Neural cell (in vitro differentiated cells): ENCODE data around the gene HLA-DQA1. TPM values are rescaled to one million over a fixed set of nuclear protein-coding genes. Genes with fewer than 3 reads are reported as not detected.

Experiments used
- H2AFZ ChIP-seq: fragments of 200-600, 300-800 bp; sonication (generic), shearing (Covaris generic); 2 replicates; pipeline ENCODE4 v1.6.0; 2014; ENCODE audit warnings: low read depth, mild to moderate bottlenecking, antibody characterized with exemption, low read length, moderate library complexity
- H3F3A ChIP-seq: fragments of 200-600 bp; shearing (Covaris generic); 2 replicates; pipeline ENCODE4 v1.6.1; 2016; ENCODE audit warnings: mild to moderate bottlenecking, moderate library complexity, mixed read lengths, antibody characterized with exemption, low read length; ENCODE audit not compliant: insufficient read depth, poor library complexity, severe bottlenecking
- H3K27ac ChIP-seq: fragments of 200-600, 300-800 bp; sonication (generic), shearing (Covaris generic); 2 replicates; pipeline ENCODE4 v1.5.1; 2014; ENCODE audit warnings: mild to moderate bottlenecking, low read length, moderate library complexity
- H3K27me3 ChIP-seq: fragments of 300-800, 200-600 bp; sonication (generic), shearing (Covaris generic); 2 replicates; pipeline ENCODE4 v1.6.0; 2014; ENCODE audit warnings: mild to moderate bottlenecking, low read depth, low read length, moderate library complexity; ENCODE audit not compliant: insufficient read depth
- H3K36me3 ChIP-seq: fragments of 300-800, 200-600 bp; sonication (generic), shearing (Covaris generic); 2 replicates; pipeline ENCODE4 v1.5.1; 2014; ENCODE audit warnings: mild to moderate bottlenecking, antibody characterized with exemption, low read length, moderate library complexity; ENCODE audit not compliant: insufficient read depth
- H3K4me2 ChIP-seq: fragments of 300-800, 200-600 bp; sonication (generic), shearing (Covaris generic); 2 replicates; pipeline ENCODE4 v1.6.0; 2014; ENCODE audit warnings: mild to moderate bottlenecking, low read length
- H3K4me3 ChIP-seq: fragments of 300-800, 200-600 bp; sonication (generic), shearing (Covaris generic); 2 replicates; pipeline ENCODE4 v1.5.1; 2014; ENCODE audit warnings: mild to moderate bottlenecking, low read length, moderate library complexity
- H3K79me2 ChIP-seq: fragments of 200-600 bp; shearing (Covaris generic); replicated peaks from 2 replicates; pipeline ENCODE4 v1.6.0; 2014; ENCODE audit warnings: mild to moderate bottlenecking, low read length, moderate library complexity; ENCODE audit not compliant: insufficient read depth
- H3K9ac ChIP-seq: fragments of 300-800, 200-600 bp; sonication (generic), shearing (Covaris generic); 2 replicates; pipeline ENCODE4 v1.6.1; 2016; ENCODE audit warnings: mild to moderate bottlenecking, low read length, mixed read lengths
- H3K9me2 ChIP-seq: fragments of 200-600 bp; shearing (Covaris generic); 2 replicates; pipeline ENCODE4 v1.6.1; 2016; ENCODE audit warnings: mild to moderate bottlenecking, low read length, mixed read lengths; ENCODE audit not compliant: insufficient read depth
- H3K9me3 ChIP-seq: fragments of 200-600, 300-800 bp; sonication (generic), shearing (Covaris generic); 2 replicates; pipeline ENCODE4 v1.6.1; 2016; ENCODE audit warnings: mild to moderate bottlenecking, mixed run types, low read length, moderate library complexity, mixed read lengths
- H4K20me1 ChIP-seq: fragments of 200-600 bp; shearing (Covaris generic); 2 replicates; pipeline ENCODE4 v1.6.1; 2016; ENCODE audit warnings: mild to moderate bottlenecking, mixed run types; ENCODE audit not compliant: insufficient read depth
- CTCF ChIP-seq: fragments of 450-650 bp; IDR thresholded peaks from 2 replicates; pipeline ENCODE4 v1.5.1; 2014; ENCODE audit warnings: antibody characterized with exemption, mild to moderate bottlenecking, moderate library complexity; ENCODE audit not compliant: poor library complexity, severe bottlenecking
- EP300 ChIP-seq: fragments of 450-650 bp; conservative IDR thresholded peaks from 2 replicates; pipeline ENCODE4 v1.6.1; 2014; ENCODE audit warnings: antibody characterized with exemption, mild to moderate bottlenecking, moderate library complexity; ENCODE audit not compliant: poor library complexity, severe bottlenecking
- EZH2 ChIP-seq: fragments of 200-600, 300-800 bp; shearing (Covaris generic), sonication (generic); IDR thresholded peaks from 2 replicates; pipeline ENCODE4 v1.6.1; 2014; ENCODE audit warnings: antibody characterized with exemption, low read length, borderline replicate concordance, mild to moderate bottlenecking; ENCODE audit not compliant: insufficient read depth, poor library complexity, severe bottlenecking
- MXI1 ChIP-seq: fragments of 450-650 bp; conservative IDR thresholded peaks from 2 replicates; pipeline ENCODE4 v1.6.1; 2014; ENCODE audit warnings: antibody characterized with exemption, mild to moderate bottlenecking; ENCODE audit not compliant: poor library complexity, severe bottlenecking
- POLR2AphosphoS5 ChIP-seq: IDR thresholded peaks from 2 replicates; pipeline ENCODE4 v1.6.1; 2012
- RAD21 ChIP-seq: fragments of 450-650 bp; conservative IDR thresholded peaks from 2 replicates; pipeline ENCODE4 v1.6.1; 2014; ENCODE audit warnings: antibody characterized with exemption, mild to moderate bottlenecking, moderate library complexity
- SMC3 ChIP-seq: fragments of 450-650 bp; conservative IDR thresholded peaks from 2 replicates; pipeline ENCODE4 v1.6.1; 2014; ENCODE audit warnings: antibody characterized with exemption, mild to moderate bottlenecking, moderate library complexity; ENCODE audit not compliant: poor library complexity
- TAF1 ChIP-seq: IDR thresholded peaks from 2 replicates; pipeline ENCODE4 v1.6.1; 2012; ENCODE audit warnings: low read depth
- polyA plus RNA-seq: library from polyadenylated mRNA; depleted of rRNA; stranded (reverse); fragments of >200 nt; gene quantifications from 2 replicates; pipeline ENCODE4 v1.2.3, GENCODE V29; 2014
- TF ChIP-seq, protein P1 (sequence below): IDR thresholded peaks from 2 replicates; pipeline ENCODE4 v1.6.1; 2012; ENCODE audit warnings: borderline replicate concordance

Gene HLA-DQA1
- polyA plus RNA-seq, 1 donor from 2014 or later: not detected

GRCh38 chr6:32614366-32615081 lies 22.7 kb upstream of the HLA-DQA1 start:
- Histone ChIP-seq H2AFZ (no peak overlapping the region), H3K9ac (no peak overlapping the region), H3K9me3 (no peaks in the 10 kb centered on the region), H3K27me3 (no peaks in the 10 kb centered on the region), H3K4me2 (no peak overlapping the region), H3F3A (no peaks in the 10 kb centered on the region), H4K20me1 (no peaks in the 10 kb centered on the region), H3K4me3 (no peak overlapping the region), H3K9me2 (no peaks in the 10 kb centered on the region), H3K79me2 (no peaks in the 10 kb centered on the region), H3K27ac (no peak overlapping the region), H3K36me3 (no peaks in the 10 kb centered on the region)
- no peak for TF ChIP-seq TAF1
- no peak for TF ChIP-seq POLR2AphosphoS5
- no peak for TF ChIP-seq MXI1
- TF ChIP-seq SMC3: no peak
- TF ChIP-seq RAD21: no peak
- TF ChIP-seq EP300: no peak
- no peak for TF ChIP-seq CTCF
- TF ChIP-seq, protein P1, sequence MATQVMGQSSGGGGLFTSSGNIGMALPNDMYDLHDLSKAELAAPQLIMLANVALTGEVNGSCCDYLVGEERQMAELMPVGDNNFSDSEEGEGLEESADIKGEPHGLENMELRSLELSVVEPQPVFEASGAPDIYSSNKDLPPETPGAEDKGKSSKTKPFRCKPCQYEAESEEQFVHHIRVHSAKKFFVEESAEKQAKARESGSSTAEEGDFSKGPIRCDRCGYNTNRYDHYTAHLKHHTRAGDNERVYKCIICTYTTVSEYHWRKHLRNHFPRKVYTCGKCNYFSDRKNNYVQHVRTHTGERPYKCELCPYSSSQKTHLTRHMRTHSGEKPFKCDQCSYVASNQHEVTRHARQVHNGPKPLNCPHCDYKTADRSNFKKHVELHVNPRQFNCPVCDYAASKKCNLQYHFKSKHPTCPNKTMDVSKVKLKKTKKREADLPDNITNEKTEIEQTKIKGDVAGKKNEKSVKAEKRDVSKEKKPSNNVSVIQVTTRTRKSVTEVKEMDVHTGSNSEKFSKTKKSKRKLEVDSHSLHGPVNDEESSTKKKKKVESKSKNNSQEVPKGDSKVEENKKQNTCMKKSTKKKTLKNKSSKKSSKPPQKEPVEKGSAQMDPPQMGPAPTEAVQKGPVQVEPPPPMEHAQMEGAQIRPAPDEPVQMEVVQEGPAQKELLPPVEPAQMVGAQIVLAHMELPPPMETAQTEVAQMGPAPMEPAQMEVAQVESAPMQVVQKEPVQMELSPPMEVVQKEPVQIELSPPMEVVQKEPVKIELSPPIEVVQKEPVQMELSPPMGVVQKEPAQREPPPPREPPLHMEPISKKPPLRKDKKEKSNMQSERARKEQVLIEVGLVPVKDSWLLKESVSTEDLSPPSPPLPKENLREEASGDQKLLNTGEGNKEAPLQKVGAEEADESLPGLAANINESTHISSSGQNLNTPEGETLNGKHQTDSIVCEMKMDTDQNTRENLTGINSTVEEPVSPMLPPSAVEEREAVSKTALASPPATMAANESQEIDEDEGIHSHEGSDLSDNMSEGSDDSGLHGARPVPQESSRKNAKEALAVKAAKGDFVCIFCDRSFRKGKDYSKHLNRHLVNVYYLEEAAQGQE: no peak
- TF ChIP-seq EZH2: no peak

- Histone ChIP-seq H3K4me3 (no peak overlapping the region), H2AFZ (no peak overlapping the region), H3K36me3 (no peaks in the 10 kb centered on the region), H3K4me2 (no peak overlapping the region), H3K79me2 (no peaks in the 10 kb centered on the region), H3K27ac (no peak overlapping the region), H4K20me1 (no peaks in the 10 kb centered on the region), H3K9me2 (no peaks in the 10 kb centered on the region), H3K27me3 (no peaks in the 10 kb centered on the region), H3F3A (no peaks in the 10 kb centered on the region), H3K9ac (no peak overlapping the region), H3K9me3 (no peaks in the 10 kb centered on the region)
- TF ChIP-seq POLR2AphosphoS5: no peak
- no peak for TF ChIP-seq SMC3
- no peak for TF ChIP-seq RAD21
- TF ChIP-seq TAF1: no peak
- TF ChIP-seq, protein P1: no peak
- no peak for TF ChIP-seq MXI1
- no peak for TF ChIP-seq CTCF
- TF ChIP-seq EP300: no peak
Observed at GRCh38 chr6:32615885-32616532, 21.2 kb upstream of the HLA-DQA1 start.
